GM06990 (cell line): ENCODE results near the gene ZNF761.

ENCODE experiments used
- DNase-seq: peaks from one replicate; pipeline ENCODE4 v3.0.0-alpha.2; 2011; ENCODE audit not compliant: insufficient read length; ENCODE audit errors: extremely low read depth
- H3K27me3 ChIP-seq: replicated peaks from 2 replicates; pipeline ENCODE4 v1.6.0; 2011; ENCODE audit warnings: low read length; ENCODE audit not compliant: control insufficient read depth, insufficient read depth
- H3K36me3 ChIP-seq: 2 replicates; pipeline ENCODE4 v1.5.1; 2011; ENCODE audit warnings: low read length; ENCODE audit not compliant: control insufficient read depth, insufficient read depth
- H3K4me3 ChIP-seq: replicated peaks from 2 replicates; pipeline ENCODE4 v1.5.1; 2011; ENCODE audit warnings: low read depth, mild to moderate bottlenecking, control low read depth, low read length
- TF ChIP-seq, protein P1 (sequence below): IDR thresholded peaks from 2 replicates; pipeline ENCODE4 v1.5.1; 2011; ENCODE audit warnings: low read length, control low read depth, mild to moderate bottlenecking, inconsistent platforms; ENCODE audit not compliant: insufficient read depth, poor library complexity, severe bottlenecking

ZNF761 gene

GRCh38 chr19:53431399-53432087, at the start of gene ZNF761:
Gene ZNF761 (plus strand): TSS chr19:53431984. CDS start chr19:53447269, 15,285 bp downstream.
- peak within 1 kb of the TSS; percentile 94 for H3K4me3 ChIP-seq
- no peaks in the 10 kb centered on the region for H3K27me3 ChIP-seq
- DNase-seq, result peak; percentile 94
- no peaks in the 10 kb centered on the region; the same call in 1 of the 2 replicates for H3K36me3 ChIP-seq
- TF ChIP-seq, protein P1, sequence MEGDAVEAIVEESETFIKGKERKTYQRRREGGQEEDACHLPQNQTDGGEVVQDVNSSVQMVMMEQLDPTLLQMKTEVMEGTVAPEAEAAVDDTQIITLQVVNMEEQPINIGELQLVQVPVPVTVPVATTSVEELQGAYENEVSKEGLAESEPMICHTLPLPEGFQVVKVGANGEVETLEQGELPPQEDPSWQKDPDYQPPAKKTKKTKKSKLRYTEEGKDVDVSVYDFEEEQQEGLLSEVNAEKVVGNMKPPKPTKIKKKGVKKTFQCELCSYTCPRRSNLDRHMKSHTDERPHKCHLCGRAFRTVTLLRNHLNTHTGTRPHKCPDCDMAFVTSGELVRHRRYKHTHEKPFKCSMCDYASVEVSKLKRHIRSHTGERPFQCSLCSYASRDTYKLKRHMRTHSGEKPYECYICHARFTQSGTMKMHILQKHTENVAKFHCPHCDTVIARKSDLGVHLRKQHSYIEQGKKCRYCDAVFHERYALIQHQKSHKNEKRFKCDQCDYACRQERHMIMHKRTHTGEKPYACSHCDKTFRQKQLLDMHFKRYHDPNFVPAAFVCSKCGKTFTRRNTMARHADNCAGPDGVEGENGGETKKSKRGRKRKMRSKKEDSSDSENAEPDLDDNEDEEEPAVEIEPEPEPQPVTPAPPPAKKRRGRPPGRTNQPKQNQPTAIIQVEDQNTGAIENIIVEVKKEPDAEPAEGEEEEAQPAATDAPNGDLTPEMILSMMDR, result peak; percentile 10

GRCh38 chr19:53388168-53388567, 43.6 kb upstream of the ZNF761 start:
- TF ChIP-seq, protein P1, result no peak
- Histone ChIP-seq H3K27me3 (no peaks in the 10 kb centered on the region), H3K4me3 (no peak overlapping the region), H3K36me3 (no peaks in the 10 kb centered on the region)
- DNase-seq, result no peak

GRCh38 chr19:53388904-53389303, 42.9 kb upstream of the ZNF761 start:
- Histone ChIP-seq H3K4me3 (no peak overlapping the region), H3K36me3 (no peaks in the 10 kb centered on the region), H3K27me3 (no peaks in the 10 kb centered on the region)
- DNase-seq, result no peak
- TF ChIP-seq, protein P1, result no peak

GRCh38 chr19:53389571-53389970, 42.2 kb upstream of the ZNF761 start:
- Histone ChIP-seq H3K27me3 (no peaks in the 10 kb centered on the region), H3K36me3 (no peaks in the 10 kb centered on the region), H3K4me3 (no peak overlapping the region)
- DNase-seq, result no peak
- TF ChIP-seq, protein P1, result no peak

- H3K27me3 ChIP-seq, result no peaks in the 10 kb centered on the region
- DNase-seq, result no peak
- H3K36me3 ChIP-seq, result no peaks in the 10 kb centered on the region
- H3K4me3 ChIP-seq, result no peak overlapping the region
- TF ChIP-seq, protein P1, result no peak
These were observed 41.8 kb upstream of the ZNF761 start for GRCh38 chr19:53389978-53390377.
